Measurements from ENCODE around the gene ESCO1. TPM values are rescaled to one million over a fixed set of nuclear protein-coding genes. Genes with fewer than 3 reads are reported as not detected.

The ESCO1 gene
- total and polyA plus RNA-seq, 2 of the 4 experiments (the other 2 are of a cell fraction) = 3.1 to 4.5 TPM

GRCh38 chr18:21522530-21522929 is 78.0 kb downstream of the ESCO1 start:
- intact Hi-C loops (cut with micrococcal nuclease) = no loop called here
- dilution Hi-C loops (cut with HindIII; ENCODE audit: low sequenced_read_pairs, unreplicated experiment) = no loop called here
- ATAC-seq (ENCODE audit: low read depth) (no peak), DNase-seq (no peak)
- Histone ChIP-seq H3K9me1 (ENCODE audit: insufficient read depth, low read length) (no peaks in the 10 kb centered on the region), H4K20me1 (ENCODE audit: insufficient read depth, low read length) (no peaks in the 10 kb centered on the region), H2AK9ac (replicated peaks; ENCODE audit: low read depth, low read length, poor library complexity) (no peak overlapping the region), H3K36me3 (ENCODE audit: control insufficient read depth, insufficient read depth, low read length) (peaks cover 6% of the 10 kb centered on the region), H2BK120ac (ENCODE audit: low read depth, low read length) (no peak overlapping the region), H4K8ac (ENCODE audit: low read depth in 2 of 2, low read length in 2 of 2) (no peak overlapping the region), H3K18ac (ENCODE audit: low read depth, low read length) (no peak overlapping the region), H3K56ac (ENCODE audit: extremely low read depth, insufficient read depth, low read length) (no peak overlapping the region), H3K79me1 (ENCODE audit: low read depth in 1 of 2, low read length in 2 of 2) (no peaks in the 10 kb centered on the region), H3K4ac (ENCODE audit: low read depth, low read length) (no peak overlapping the region), H3K4me3 (ENCODE audit: insufficient read depth, low read depth, low read length) (no peak overlapping the region), H2AFZ (replicated peaks; ENCODE audit: low read length, poor library complexity) (no peak overlapping the region), H3K27me3 (ENCODE audit: control insufficient read depth, insufficient read depth, low read length) (no peaks in the 10 kb centered on the region), H3K4me2 (ENCODE audit: low read depth, low read length) (no peak overlapping the region), H4K5ac (ENCODE audit: low read depth, low read length) (no peak overlapping the region), H3K9me3 (ENCODE audit: control insufficient read depth, insufficient read depth, low read length) (no peaks in the 10 kb centered on the region), H2BK20ac (ENCODE audit: low read depth, low read length) (no peak overlapping the region), H2BK15ac (ENCODE audit: low read depth, low read length) (no peak overlapping the region), H2AK5ac (ENCODE audit: low read depth, low read length) (no peak overlapping the region), H4K91ac (ENCODE audit: insufficient read depth, low read depth, low read length) (no peak overlapping the region), H3K4me1 (ENCODE audit: control insufficient read depth, insufficient read depth, low read length) (no peaks in the 10 kb centered on the region), H3K14ac (replicated peaks; ENCODE audit: low read depth, low read length) (no peak overlapping the region), H3K23ac (ENCODE audit: low read depth, low read length) (no peak overlapping the region), H3K27ac (ENCODE audit: insufficient read depth, low read length) (no peak overlapping the region), H2BK5ac (ENCODE audit: low read depth, low read length, poor library complexity, severe bottlenecking) (no peak overlapping the region), H3K9ac (ENCODE audit: low read depth, low read length) (no peak overlapping the region)
- TF ChIP-seq USF2 (IDR thresholded peaks at IDR 0.05; ENCODE audit: low read depth, low read length) (no peak), FOS (IDR thresholded peaks at IDR 0.05; ENCODE audit: low read depth, low read length) (no peak), CHD1 (IDR thresholded peaks at IDR 0.05; ENCODE audit: low read depth, low read length) (no peak), RFX5 (IDR thresholded peaks at IDR 0.05; ENCODE audit: low read depth, low read length) (no peak), RCOR1 (IDR thresholded peaks at IDR 0.05; ENCODE audit: insufficient replicate concordance, low read length) (no peak), MAFK (IDR thresholded peaks at IDR 0.05; ENCODE audit: low read depth, low read length) (no peak), ELK1 (IDR thresholded peaks at IDR 0.05; ENCODE audit: borderline replicate concordance, low read depth, low read length) (no peak)
- POLR2A ChIA-PET (ENCODE audit: unreplicated experiment) = no interaction called here
- CTCF ChIA-PET = no interaction called here
- no CpG with 5 or more reads among the region's 6 CpGs for WGBS, 2 experiments (ENCODE audit: extremely low coverage in 2 of 2, insufficient read length in 1 of 2)
- no TSS peak for BruUV-seq (replicated peaks)
- in situ Hi-C loops (cut with MboI; ENCODE audit: low sequenced_read_pairs) = no loop called here

All from IMR-90 (cell line).